GM11168 (cell line): Measurements from ENCODE around the gene ATP5MC2.
"Not testable (repeated sequence)": the region's sequence is repeated elsewhere in the genome, so short reads cannot be mapped to it uniquely, and the experiment has no call there.

Experiments used
- in situ Hi-C: fragments of 300-500 bp; cut with MboI; formaldehyde crosslinking; loops from one replicate; pipeline ENCODE4 v1.12.0; 2022; ENCODE audit warnings: low sequenced_read_pairs; ENCODE audit not compliant: unreplicated experiment

ATP5MC2 gene

GRCh38 chr12:53657041-53657440, 18.8 kb downstream of the ATP5MC2 start:
- in situ Hi-C loops, result no loop called here

- in situ Hi-C loops, result no loop called here
Observed at GRCh38 chr12:53653595-53653994, 22.3 kb downstream of the ATP5MC2 start.

GRCh38 chr12:53652366-53652765, 23.5 kb downstream of the ATP5MC2 start:
- in situ Hi-C loops, result no loop called here

- in situ Hi-C loops, result no loop called here
Observed at GRCh38 chr12:53651737-53652136, 24.1 kb downstream of the ATP5MC2 start.

- in situ Hi-C loops, result not testable (repeated sequence)
Observed at GRCh38 chr12:53646300-53646699, 29.6 kb downstream of the ATP5MC2 start.

GRCh38 chr12:53645165-53645564, 30.7 kb downstream of the ATP5MC2 start:
- in situ Hi-C loops, result no loop called here

GRCh38 chr12:53644133-53644532, 31.8 kb downstream of the ATP5MC2 start:
- in situ Hi-C loops, result no loop called here

- in situ Hi-C loops, result no loop called here
Observed at GRCh38 chr12:53643232-53643979, 32.5 kb downstream of the ATP5MC2 start.

GRCh38 chr12:53638057-53638456, 37.8 kb downstream of the ATP5MC2 start:
- in situ Hi-C loops, result no loop called here

GRCh38 chr12:53636641-53637040, 39.2 kb downstream of the ATP5MC2 start:
- in situ Hi-C loops, result no loop called here

GRCh38 chr12:53635708-53636107, 40.2 kb downstream of the ATP5MC2 start:
- in situ Hi-C loops, result not testable (repeated sequence)

- in situ Hi-C loops, result no loop called here
Observed at GRCh38 chr12:53631721-53632120, 44.2 kb downstream of the ATP5MC2 start.

- in situ Hi-C loops, result no loop called here
Observed at GRCh38 chr12:53627919-53628318, 48.0 kb downstream of the ATP5MC2 start.

- in situ Hi-C loops, result no loop called here
Observed at GRCh38 chr12:53626702-53627169, 49.1 kb downstream of the ATP5MC2 start.

- in situ Hi-C loops, result no loop called here
Observed at GRCh38 chr12:53625946-53626701, 49.8 kb downstream of the ATP5MC2 start, which contains the start of gene ATF7. Gene ATF7 (minus strand): TSS chr12:53626382. CDS start chr12:53601000, 25,382 bp downstream.

- in situ Hi-C loops, result no loop called here
Observed at GRCh38 chr12:53625373-53625945, 50.4 kb downstream of the ATP5MC2 start.

GRCh38 chr12:53624956-53625355, 50.9 kb downstream of the ATP5MC2 start:
- in situ Hi-C loops, result no loop called here

GRCh38 chr12:53624458-53624857, 51.4 kb downstream of the ATP5MC2 start:
- in situ Hi-C loops, result no loop called here

- in situ Hi-C loops, result no loop called here
Observed at GRCh38 chr12:53623548-53624385, 52.1 kb downstream of the ATP5MC2 start.

- in situ Hi-C loops, result no loop called here
Observed at GRCh38 chr12:53622724-53623123, 53.2 kb downstream of the ATP5MC2 start.
